ENCODE data around the gene LIPC.

The LIPC gene

DNA sequence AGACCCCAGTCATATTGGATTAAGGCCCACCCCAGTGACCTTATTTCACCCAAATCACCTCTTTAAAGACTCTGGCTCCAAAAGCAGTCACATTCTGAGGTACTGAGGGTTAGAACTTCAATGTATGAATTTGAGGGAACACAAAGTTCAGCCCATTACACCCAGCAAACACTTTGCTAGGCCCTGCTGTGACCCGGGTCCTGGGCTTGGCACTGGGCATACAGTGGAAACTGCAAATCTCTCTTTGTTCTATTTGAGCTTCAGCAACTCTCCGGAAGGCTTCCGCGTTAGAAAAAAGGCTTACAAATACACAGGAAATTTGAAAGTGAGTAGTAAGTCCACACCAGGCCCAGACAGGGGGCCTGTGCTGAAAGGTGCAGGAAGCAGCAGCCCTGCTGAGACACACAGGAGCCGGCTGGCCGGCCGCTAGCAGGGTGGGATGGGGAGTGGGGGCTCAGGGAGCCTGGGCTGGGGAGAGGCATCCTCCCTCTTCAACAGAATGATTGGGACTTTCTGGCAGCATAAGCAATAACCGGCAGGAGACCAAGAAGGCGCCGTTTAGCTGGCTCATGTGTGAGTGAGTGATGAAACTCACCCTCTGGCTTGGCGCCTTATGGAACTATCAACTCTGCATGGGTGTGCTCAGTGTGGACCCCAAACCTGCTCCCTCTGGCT, 13.0 kb downstream of the LIPC start:
- ATAC-seq, result no peak
- TF ChIP-seq, protein P1, sequence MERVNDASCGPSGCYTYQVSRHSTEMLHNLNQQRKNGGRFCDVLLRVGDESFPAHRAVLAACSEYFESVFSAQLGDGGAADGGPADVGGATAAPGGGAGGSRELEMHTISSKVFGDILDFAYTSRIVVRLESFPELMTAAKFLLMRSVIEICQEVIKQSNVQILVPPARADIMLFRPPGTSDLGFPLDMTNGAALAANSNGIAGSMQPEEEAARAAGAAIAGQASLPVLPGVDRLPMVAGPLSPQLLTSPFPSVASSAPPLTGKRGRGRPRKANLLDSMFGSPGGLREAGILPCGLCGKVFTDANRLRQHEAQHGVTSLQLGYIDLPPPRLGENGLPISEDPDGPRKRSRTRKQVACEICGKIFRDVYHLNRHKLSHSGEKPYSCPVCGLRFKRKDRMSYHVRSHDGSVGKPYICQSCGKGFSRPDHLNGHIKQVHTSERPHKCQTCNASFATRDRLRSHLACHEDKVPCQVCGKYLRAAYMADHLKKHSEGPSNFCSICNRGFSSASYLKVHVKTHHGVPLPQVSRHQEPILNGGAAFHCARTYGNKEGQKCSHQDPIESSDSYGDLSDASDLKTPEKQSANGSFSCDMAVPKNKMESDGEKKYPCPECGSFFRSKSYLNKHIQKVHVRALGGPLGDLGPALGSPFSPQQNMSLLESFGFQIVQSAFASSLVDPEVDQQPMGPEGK (CRISPR knock-in tag; IDR thresholded peaks at IDR 0.05; ENCODE audit: borderline replicate concordance), result no peak
- TF ChIP-seq ARNTL (CRISPR knock-in tag; IDR thresholded peaks at IDR 0.05; ENCODE audit: borderline replicate concordance, low read depth) (no peak), TOX (CRISPR knock-in tag; IDR thresholded peaks at IDR 0.05; ENCODE audit: borderline replicate concordance) (no peak), CSDC2 (CRISPR knock-in tag; IDR thresholded peaks at IDR 0.05) (no peak), TSHZ2 (CRISPR knock-in tag; IDR thresholded peaks at IDR 0.05) (no peak), ZFP30 (CRISPR knock-in tag; IDR thresholded peaks at IDR 0.05) (no peak), ISL1 (CRISPR knock-in tag; IDR thresholded peaks at IDR 0.05) (no peak), SNAI2 (CRISPR knock-in tag; IDR thresholded peaks at IDR 0.05) (no peak), ZC3H10 (CRISPR knock-in tag; IDR thresholded peaks at IDR 0.05) (no peak), ZNF70 (CRISPR knock-in tag; IDR thresholded peaks at IDR 0.05) (no peak), CREB5 (CRISPR knock-in tag; IDR thresholded peaks at IDR 0.05; ENCODE audit: low read depth) (no peak), ZFP3 (CRISPR knock-in tag; IDR thresholded peaks at IDR 0.05) (no peak), OSR1 (CRISPR knock-in tag; IDR thresholded peaks at IDR 0.05) (no peak), RARB (CRISPR knock-in tag; IDR thresholded peaks at IDR 0.05) (no peak), TCF4 (CRISPR knock-in tag; IDR thresholded peaks at IDR 0.05; ENCODE audit: borderline replicate concordance) (no peak), ZNF8 (CRISPR knock-in tag; IDR thresholded peaks at IDR 0.05) (no peak)
- TF ChIP-seq, protein P2, sequence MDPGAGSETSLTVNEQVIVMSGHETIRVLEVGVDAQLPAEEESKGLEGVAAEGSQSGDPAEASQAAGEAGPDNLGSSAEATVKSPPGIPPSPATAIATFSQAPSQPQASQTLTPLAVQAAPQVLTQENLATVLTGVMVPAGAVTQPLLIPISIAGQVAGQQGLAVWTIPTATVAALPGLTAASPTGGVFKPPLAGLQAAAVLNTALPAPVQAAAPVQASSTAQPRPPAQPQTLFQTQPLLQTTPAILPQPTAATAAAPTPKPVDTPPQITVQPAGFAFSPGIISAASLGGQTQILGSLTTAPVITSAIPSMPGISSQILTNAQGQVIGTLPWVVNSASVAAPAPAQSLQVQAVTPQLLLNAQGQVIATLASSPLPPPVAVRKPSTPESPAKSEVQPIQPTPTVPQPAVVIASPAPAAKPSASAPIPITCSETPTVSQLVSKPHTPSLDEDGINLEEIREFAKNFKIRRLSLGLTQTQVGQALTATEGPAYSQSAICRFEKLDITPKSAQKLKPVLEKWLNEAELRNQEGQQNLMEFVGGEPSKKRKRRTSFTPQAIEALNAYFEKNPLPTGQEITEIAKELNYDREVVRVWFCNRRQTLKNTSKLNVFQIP (CRISPR knock-in tag; IDR thresholded peaks at IDR 0.05; ENCODE audit: borderline replicate concordance, low read depth), result no peak
- TF ChIP-seq, protein P3, sequence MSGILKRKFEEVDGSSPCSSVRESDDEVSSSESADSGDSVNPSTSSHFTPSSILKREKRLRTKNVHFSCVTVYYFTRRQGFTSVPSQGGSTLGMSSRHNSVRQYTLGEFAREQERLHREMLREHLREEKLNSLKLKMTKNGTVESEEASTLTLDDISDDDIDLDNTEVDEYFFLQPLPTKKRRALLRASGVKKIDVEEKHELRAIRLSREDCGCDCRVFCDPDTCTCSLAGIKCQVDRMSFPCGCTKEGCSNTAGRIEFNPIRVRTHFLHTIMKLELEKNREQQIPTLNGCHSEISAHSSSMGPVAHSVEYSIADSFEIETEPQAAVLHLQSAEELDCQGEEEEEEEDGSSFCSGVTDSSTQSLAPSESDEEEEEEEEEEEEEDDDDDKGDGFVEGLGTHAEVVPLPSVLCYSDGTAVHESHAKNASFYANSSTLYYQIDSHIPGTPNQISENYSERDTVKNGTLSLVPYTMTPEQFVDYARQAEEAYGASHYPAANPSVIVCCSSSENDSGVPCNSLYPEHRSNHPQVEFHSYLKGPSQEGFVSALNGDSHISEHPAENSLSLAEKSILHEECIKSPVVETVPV (CRISPR knock-in tag; IDR thresholded peaks at IDR 0.05), result no peak

DNA sequence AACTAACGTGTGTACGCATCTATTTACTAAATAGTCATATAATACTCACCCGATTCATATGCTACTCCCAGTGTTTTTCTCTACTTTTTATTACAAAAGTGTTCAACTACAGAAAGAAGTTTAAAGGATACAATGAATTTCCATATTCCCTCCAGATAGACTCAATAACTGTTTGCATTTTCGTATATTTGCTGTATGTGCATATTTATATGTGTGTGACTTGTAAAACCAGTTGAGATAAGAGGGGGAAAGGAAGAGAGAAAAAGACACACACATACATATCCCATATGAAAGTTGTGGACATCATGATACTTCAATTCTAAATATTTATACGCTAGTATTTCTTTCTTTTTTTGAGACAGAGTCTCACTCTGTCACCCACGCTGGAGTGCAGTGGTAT, 14.1 kb downstream of the LIPC start:
- no peak for TF ChIP-seq RARB (CRISPR knock-in tag; IDR thresholded peaks at IDR 0.05)
- TF ChIP-seq, protein P2 (CRISPR knock-in tag; IDR thresholded peaks at IDR 0.05; ENCODE audit: borderline replicate concordance, low read depth), result no peak
- TF ChIP-seq CREB5 (CRISPR knock-in tag; IDR thresholded peaks at IDR 0.05; ENCODE audit: low read depth), result no peak
- TF ChIP-seq PPARA (CRISPR knock-in tag; IDR thresholded peaks at IDR 0.05; ENCODE audit: borderline replicate concordance), result no peak
- TF ChIP-seq CSDC2 (CRISPR knock-in tag; IDR thresholded peaks at IDR 0.05), result no peak
- TF ChIP-seq SNAI2 (CRISPR knock-in tag; IDR thresholded peaks at IDR 0.05), result no peak
- no peak for ATAC-seq

Measured in SK-N-SH treated with all-trans-retinoic acid at 6 μM for 48 hours (cell line).